Fibroblast of skin of left quadriceps (primary cell): ENCODE data around the gene TOM1L2.
A peak's percentile ranks its signal among the peaks of the same experiment; 100 is the strongest.
"Not testable (repeated sequence)": the region's sequence is repeated elsewhere in the genome, so short reads cannot be mapped to it uniquely, and the experiment has no call there.

ENCODE experiments used
- DNase-seq, 2 experiments: peaks; one replicate each; pipeline ENCODE4 v3.0.0-alpha.2; 2013; ENCODE audit warnings: low read depth in 2 of 2

The TOM1L2 gene

DNA sequence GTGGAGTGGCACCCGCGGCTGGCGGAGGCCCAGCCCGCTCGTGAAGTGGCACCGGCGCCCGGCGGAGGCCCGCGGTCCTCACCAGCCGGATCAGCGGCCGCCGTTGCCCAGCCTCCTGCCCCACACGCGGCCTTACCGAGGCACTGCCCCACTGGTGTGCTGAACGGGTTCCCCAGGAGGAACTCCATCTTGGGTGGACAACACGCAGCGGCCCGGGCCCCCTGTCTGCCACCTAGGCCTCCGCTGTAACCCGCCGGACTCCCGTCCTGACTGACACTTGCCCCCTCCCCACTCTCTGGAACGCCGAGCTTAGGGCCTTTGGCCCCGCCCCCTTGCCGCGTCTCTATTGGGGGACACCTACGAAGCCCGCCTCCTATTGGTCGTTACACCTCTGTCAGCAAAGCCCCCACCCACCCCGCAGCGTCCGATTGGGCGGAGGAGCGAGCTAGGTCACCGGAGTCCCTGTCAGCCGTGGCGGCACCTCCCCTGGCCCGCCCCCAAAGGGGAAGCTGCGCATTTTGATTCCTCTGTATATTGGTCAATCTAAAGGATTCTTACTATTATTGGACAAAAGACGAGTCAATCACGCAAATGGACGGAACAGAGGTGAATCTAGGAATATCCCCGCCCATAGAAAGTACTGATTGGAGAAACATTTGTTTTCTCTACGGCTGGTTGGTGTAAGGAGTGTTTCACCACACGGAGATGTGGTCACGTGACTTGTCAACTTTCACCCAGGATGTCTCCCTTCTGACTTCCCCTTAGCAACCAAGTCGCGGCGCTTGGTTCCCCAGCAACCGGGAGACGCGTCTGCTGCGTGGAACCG is at the start of gene TOM1L2, which contains the start of gene DRC3:
Gene TOM1L2, minus strand, starts transcription at position 275 of the 826 bp plus-strand sequence. Its CDS starts 87 bp downstream, at position 188.
Gene DRC3, plus strand, starts transcription at position 737 of the 826 bp plus-strand sequence. CDS start 4,737 bp downstream, outside the sequence.
- DNase-seq, result peak; percentile 100

DNA sequence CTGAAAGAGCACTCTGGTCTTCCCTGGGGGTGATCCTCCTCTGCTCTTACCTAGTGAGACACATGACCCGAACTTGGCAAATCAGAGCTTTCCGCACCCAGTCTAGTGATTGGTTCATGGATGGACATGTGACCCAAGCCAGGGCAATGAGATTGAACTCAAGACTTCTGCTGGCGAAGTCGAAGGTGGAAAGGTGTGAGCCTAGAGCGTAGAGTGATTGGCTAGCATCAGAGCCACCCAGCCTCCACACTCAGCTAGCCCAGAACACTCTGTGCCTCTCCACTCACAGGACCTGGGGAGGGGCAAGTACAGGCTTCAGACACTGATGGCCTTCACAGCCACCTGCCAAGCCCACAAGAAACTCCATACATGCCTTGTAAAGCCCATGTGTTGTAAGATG is 49.2 kb upstream of the TOM1L2 start:
- no peak for DNase-seq

DNA sequence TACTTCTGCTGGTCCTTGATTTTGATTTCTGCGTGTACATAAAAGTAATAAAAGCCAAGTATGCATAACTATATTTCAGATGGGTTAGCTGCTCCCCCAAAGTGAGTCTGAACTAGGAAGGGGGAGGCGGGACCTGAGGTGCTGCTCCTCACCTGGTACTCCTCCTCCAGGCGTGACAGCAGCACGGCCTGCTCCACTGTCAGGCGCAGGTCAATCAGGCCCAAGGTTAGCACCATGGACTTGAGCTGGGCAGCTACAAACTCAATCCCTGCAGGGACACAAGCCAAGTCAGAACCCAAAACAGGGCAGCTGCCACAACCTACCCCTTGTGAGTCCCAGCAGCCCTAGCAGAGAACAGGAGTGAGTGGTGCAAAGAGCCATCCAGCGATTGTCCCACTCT is 48.8 kb upstream of the TOM1L2 start:
- no peak for DNase-seq

DNA sequence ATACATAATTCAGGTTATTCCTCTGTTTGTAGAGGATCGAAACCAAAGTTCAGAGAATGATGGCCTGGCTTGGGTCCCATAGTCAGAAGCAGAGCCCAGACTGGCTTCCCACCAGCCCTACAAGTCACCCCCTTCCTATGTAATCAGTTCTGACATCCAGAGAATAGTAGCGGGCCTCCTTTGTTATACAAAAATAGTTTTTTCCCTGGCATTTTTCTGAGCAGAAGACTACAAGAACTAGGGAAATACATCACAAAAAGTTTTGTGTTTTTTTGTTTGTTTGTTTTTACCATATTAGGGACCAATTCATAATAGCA is 47.6 kb upstream of the TOM1L2 start:
- DNase-seq, result no peak

DNA sequence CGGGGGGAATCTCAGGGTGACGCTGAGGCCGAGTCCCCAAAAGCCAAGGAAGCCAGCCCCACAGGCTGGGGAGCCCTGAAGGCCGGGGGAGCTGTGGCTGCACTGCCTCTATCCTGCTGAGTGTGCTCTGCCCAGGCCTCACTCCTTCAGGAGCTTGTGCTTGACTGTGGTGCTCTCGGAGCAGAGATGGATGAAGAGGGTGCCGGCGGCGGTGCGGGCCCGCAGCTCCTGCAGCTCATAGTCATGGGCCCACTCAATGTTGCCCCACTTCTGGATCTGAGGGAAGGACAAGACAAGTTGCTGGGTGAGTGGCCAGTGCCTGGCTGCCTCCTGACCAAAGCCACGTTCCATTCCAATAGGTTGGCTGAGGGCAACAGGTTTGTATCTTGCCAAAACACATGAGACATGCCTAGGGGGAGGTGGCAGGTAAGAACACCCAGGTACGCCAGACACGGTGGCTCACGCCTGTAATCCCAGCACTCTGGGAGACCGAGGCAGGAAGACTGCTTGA is 46.3 kb upstream of the TOM1L2 start:
- DNase-seq, result no peak

DNA sequence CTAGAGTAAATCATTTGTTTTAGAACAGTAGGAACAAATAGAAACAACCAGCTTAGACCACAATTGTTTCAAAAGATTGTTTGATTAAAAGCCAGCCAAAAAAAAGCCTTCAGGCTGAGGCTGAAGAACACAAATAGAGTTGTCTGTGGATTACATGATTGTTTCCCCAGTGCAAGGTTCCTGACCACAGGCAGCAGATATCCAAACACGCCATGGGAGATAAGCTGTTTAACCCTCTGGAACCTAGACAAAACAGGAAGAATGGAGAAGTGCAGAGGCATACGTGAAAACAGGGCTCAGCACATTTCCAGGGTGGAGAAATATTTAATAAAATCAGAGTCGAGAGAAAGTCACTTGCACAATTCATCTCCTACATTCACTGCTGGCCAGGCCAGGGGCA is 45.8 kb upstream of the TOM1L2 start:
- DNase-seq, result no peak

DNA sequence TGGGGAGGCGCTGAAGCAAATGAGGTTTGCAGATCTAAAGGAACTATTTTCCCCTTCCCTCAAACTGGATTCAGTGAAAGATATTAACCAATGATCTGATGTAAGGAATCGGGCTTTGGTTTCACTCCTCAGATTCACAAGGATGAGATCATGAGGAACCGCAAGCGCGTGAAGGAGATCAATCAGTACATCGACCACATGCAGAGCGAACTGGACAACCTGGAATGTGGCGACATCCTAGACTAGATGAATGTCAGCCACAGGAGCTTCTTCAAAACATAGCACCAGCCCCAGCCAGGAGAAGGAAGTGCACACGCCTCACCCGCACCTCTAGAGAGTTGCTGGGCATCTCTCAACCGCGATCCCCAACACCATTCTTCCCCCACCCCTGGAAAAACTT is 44.2 kb upstream of the TOM1L2 start:
- DNase-seq, result no peak

DNA sequence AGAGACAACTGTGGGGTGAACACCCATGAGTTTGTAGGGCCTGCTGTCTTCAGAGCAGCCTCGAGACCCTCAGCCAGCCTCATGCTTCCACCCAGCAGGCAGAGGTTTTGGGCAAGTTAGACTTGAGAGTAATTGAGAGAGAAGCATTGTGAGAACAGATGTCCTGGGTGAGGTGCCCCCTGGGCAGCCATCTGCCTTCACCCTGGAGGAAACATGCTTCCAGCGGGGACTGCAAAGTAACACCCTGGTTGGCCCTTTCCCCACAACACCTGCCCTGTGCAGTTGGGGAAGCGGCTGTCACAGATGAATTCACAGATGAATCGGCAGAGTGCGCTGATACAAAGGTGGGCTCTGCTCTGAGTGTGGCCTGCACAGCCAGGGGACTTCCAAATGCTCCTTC is 43.4 kb upstream of the TOM1L2 start:
- no peak for DNase-seq

DNA sequence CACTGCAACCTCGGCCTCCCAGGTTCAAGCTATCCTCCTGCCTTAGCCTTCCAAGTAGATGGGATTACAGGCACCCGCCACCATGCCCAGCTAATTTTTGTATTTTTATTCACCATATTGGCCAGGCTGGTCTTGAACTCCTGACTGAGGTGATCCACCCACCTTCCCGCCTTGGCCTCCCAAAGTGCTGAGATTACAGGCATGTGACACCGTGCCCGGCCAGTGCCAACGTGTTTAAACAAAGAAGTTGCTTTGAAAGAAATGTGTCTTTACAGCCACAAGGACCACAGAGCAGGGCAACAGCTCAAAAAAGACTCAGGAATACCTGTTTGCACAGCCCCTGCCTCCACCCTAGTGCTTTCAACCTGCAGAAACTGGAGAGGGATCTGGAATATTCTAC is 41.8 kb upstream of the TOM1L2 start:
- DNase-seq, result no peak

DNA sequence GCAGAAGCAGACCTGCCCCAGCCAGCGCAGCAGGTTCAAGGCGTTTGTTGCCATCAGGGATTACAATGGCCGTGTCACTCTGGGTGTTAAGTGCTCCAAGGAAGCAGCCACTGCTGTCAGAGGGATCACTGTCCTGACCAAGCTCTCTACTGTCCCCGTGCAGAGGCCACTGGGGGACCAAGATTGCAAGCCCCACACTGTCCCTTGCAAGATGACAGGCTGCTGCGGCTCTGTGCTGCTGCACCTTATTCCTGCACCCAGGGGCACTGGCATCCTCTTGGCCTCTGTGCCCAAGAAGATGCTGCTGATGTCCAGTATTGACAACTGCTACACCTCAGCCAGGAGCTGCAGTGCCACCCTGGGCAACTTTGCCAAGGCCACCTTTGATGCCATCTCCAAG is 39.1 kb upstream of the TOM1L2 start:
- no peak for DNase-seq

DNA sequence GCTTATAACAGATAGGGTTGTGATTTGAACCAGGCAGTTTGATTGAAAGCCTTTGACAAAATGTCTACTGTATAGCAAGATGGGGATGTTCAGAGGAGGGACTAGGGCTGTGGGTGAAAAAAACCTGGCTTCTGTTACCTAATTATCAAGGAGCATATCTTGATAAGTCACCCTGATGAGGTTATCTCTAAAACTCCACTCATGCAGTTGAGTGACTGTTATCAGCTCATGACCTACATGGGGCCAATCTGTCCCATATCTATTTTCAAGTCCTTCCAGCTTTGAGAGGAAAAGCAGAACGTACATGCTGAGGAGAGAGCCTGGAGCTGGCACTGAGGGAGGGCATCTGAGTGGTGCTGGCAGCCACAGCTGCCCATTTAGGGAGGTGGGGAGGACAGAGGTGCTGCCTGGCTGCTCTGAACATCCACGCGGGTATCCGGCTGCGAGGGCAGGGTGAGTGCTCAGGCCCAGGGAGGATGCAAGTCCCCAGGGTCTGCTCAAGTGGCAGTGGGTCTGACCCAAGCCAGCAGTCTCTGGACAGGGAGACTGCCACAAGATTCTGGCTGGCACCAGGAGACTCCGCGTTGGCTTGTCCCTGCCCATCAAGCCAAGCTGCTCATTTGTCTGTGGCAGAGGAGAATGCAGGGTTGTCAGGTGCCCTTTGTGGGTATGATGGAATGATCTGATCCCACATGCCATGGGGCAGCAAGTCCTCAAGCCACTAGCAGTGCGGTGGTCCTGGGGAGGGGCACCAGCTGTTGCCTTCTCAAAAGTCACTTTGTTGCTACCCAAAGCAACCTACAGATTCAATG is 37.6 kb upstream of the TOM1L2 start:
- DNase-seq, result no peak

DNA sequence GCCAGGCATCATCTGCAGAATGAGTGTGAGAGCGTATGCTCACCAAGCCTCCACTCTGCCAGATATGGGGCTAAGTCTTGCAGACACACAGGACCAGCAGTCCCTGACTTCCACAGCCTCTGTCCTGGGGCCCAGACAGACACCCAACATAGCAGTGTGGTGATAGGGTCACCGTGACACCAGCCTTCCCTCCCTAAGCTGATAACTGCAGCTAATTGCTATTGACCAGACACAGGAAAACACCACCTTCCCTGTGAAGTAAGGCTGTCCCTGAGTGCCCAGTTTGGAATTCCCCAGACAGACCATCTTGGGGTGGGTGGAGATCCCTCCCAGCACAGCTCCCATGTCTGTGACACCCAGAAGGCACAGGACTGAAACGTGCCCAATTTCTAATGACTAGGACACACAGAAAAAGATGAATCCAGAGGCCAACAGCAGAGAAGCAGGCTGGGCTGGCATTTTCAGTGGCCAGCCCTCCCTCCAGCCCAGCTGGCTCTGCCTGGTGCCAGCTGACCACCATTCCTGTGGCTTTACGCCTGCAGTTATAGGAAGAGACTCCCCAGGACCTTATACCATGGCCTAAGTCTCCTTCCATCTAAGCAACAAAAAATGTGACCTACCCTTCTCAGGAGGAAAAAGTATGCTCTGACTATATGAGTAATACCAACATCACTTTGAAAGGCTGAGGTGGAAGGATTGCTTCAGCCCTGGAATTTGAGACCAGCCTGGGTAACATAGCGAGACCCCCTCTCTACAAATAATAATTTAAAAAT is 36.5 kb upstream of the TOM1L2 start:
- DNase-seq, result peak; percentile 23 to 31

DNA sequence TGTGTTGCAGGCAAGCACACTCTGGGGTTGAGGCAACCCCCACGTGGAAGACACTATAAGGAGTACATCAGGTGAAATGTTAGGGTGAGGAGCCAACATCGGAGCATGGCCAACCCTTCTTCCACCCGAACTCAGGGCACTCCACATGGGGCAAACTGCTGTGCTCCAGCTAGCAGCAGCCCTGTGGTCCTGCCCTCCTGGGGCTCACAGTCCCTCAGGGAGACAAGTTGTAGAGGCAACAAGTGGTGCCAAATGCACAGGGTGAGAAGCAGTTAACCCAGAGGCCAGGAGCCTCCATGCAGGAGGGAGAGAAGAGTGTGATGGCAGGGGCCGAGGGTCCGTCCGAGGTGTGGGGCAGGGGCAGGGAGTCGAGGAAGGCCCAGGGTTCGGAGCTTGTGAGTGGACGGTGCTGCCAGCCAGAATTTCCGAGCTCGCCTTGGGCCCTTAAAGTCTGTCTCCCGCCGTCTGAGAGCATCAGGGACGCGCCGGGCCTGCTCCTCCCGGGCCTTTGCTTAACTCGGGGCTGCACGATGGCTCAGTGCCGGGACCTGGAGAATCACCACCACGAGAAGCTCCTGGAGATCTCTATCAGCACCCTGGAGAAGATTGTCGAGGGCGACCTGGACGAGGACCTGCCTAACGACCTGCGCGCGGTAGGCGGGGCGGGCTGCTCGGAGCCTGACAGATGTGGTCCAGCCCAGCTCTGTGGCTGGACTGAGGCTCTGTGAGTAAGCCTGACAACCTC is 34.5 kb upstream of the TOM1L2 start:
- DNase-seq, result no peak

DNA sequence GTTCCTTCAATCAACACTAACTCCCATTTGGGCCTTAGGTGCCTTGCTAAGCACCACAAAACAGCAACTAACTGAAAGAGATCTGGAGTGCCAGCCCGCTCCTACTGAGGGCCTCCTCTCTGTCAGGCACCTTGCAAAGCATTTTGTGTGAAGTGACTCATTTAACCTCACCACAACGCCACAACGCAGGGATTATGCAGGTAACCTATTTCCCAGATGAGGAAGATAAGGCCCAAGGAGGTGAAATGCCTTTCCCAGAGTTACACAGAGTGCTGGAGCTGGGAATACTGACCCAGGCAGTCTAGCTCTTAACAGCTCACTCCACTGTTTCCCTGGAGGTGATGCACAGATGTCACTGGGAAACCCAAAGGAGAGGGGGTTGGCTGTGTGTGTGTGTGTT is 33.3 kb upstream of the TOM1L2 start:
- DNase-seq, result no peak

DNA sequence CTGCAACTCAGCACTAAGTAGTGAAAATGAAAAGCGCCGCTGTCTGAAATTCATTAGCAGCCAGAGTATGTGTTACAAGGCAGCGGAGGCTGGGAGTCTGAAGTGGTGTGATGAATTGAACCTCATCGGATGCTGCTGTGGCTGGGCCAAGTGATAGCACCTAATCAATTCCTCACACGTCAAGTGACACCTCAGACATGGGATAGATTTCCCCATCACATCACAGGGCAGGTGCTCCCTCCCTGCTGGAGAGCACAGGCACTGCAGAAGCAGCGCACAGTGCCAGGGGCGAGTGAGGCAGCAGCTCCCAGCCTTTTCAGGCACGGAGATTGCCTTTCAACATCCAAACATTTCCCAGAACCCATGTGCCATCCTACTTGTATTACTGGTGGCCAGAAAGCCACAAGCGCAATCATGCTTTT is 32.7 kb upstream of the TOM1L2 start:
- DNase-seq, result no peak

DNA sequence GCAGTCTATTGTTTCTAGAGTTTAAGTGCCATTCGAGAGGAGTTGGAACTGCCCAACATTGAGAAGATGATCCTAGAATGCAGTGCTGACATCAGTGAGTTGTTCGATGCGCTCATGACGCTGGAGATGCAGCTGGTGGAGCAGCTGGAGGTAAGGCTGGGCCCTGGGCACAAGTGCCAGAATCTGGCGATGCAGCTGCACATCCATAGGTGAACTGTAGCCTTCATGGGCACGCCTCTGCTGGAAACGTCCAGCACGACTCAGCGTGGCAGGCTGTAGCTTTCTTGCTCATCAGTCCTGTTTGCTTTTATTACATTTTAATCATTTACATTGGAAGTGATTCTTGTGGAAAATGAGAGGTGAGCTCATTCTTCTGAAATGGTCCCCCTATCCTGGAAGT is 32.1 kb upstream of the TOM1L2 start:
- no peak for DNase-seq

DNA sequence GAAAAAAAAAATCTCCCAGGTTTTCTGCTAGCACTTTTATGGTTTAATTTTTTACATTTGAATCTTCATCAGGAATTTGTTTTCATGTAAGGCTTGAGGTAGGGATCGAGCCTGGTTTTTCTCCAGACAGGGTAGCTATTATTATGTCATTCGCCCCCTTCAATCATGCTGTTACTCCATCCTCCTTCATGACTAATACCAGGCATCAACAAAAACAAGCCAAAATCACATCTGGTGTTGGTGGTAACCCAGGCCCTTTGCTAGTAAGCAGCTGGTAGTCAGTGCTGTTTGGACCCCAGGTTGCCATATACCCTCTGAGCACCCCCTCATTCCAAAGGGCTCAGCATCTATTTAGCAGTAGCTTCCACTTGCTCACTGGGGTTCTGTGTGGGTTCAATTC is 30.0 kb upstream of the TOM1L2 start:
- DNase-seq, result no peak

DNA sequence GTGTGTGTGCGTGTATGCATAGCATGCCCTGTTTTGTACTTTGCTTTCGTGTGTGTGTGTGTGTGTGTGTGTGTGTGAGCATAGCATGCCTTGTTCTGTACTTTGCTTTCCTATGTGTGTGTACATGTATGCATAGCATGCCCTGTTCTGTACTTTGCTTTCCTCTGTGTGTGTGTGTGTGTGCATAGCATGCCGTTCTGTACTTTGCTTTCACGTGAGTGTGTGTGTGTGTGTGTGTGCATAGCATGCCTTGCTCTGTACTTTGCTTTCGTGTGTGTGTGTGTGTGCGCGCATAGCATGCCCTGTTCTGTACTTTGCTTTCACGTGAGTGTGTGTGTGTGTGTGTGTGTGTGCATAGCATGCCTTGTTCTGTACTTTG is 27.8 kb upstream of the TOM1L2 start:
- DNase-seq, result no peak

DNA sequence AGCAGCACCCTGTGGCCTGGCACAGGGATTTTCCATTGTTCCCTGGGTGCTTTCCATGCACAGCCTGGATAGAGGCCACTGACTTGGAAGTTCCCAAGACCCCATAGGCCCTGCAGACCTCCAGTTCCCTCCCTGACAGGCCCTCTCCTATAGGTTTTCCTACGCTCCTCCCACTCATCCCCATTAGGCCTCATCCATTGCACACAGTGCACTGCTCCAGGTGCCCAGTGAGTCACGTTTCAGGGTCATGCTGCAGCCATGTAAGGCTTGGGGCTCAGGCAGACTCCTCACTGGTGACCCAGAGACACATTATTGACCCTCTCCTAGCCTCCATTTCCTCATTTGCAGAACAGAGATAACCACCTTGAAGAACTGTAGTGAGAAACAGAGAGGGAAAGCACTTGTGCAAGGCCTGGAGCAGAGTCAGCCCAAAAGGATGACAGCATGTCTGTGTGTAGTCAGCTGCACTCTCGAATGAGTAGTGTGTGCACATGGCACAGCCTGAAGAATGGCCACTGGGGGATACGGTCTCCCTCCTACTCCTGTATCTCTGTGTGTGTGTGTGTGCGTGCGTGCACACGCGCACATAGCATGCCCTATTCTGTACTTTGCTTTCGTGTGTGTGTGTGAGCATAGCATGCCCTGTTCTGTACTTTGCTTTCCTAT is 27.3 kb upstream of the TOM1L2 start:
- no peak for DNase-seq

DNA sequence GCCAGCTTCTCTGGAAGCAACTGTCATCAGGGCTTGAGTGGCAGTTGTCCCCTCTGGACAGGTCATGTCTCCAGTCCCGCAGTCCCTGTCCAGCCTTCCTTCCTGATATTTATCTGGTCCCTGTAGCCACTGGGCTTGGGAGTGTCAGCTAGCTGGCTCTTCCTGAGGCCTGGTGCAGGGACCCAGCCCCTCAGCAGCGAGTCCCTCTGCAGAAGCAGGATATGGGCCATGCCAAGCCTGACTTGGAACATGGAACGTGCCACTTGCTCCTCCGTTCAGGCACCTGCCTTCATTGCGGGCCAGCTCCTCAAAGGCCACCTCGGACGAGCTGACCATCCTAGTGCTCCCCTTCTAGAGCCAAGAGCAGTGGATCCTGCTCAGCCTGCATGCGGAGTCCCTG is 26.7 kb upstream of the TOM1L2 start:
- DNase-seq, result no peak

DNA sequence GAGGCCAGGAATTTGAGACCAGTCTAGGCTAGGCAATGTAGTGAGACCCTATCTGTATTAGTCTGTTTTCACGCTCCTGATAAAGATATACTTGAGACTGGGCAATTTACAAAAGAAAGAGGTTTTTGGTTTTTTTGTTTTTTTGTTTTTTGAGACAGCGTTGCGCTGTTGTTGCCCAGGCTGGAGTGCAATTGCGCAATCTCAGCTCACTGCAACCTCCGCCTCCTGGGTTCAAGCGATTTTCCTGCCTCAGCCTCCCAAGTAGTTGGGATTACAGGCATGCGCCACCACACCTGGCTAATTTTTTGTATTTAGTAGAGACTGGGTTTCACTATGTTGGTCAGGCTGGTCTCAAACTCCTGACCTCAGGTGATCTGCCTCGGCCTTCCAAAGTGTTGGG is 23.7 kb upstream of the TOM1L2 start:
- not testable (repeated sequence) for DNase-seq
